Breast epithelium (tissue), 4 donors: ENCODE data around the gene FSIP1. TPM values are rescaled to one million over a fixed set of nuclear protein-coding genes. Genes with fewer than 3 reads are reported as not detected.

Experiments
- DNase-seq, 2 donors: peaks; one replicate each; pipeline ENCODE4 v3.0.0-alpha.2; 2019; ENCODE audit warnings: low spot score in 2 of 2
- H3K27ac ChIP-seq, 2 donors: fragments of 200-600 bp; sonication (generic) in 1 of 2; one replicate each; pipeline ENCODE4 v1.5.1; 2016 to 2019; ENCODE audit warnings: mild to moderate bottlenecking in 1 of 2
- H3K27me3 ChIP-seq, 2 donors: fragments of 200-600 bp; sonication (generic) in 1 of 2; one replicate each; pipeline versions ENCODE4 v1.5.1 to v1.6.0; 2017 to 2019; ENCODE audit warnings: control low read depth in 1 of 2, mild to moderate bottlenecking in 1 of 2
- H3K36me3 ChIP-seq: fragments of 200-600 bp; one replicate; pipeline ENCODE4 v1.5.1; 2019
- H3K4me1 ChIP-seq, 2 donors: fragments of 200-600 bp; sonication (generic); one replicate each; pipeline ENCODE4 v1.5.1; 2016 to 2019; ENCODE audit warnings: control low read depth in 1 of 2
- H3K4me3 ChIP-seq, 3 donors: fragments of 200-600 bp; sonication (generic); 1 replicate in 2 of 3; 2 replicates in 1 of 3; pipeline ENCODE4 v1.5.1; 2016 to 2019; ENCODE audit warnings: mild to moderate bottlenecking in 3 of 3, moderate library complexity in 2 of 3
- H3K9me3 ChIP-seq, 2 donors: fragments of 200-600 bp; sonication (generic) in 1 of 2; one replicate each; pipeline ENCODE4 v1.5.1; 2016 to 2019; ENCODE audit warnings: control low read depth in 1 of 2
- CTCF ChIP-seq, 3 donors: fragments of 450-650 bp; IDR thresholded peaks; one replicate each; pipeline ENCODE4 v1.5.1; 2016 to 2017; ENCODE audit warnings: antibody characterized with exemption in 3 of 3, mild to moderate bottlenecking in 3 of 3, moderate library complexity in 3 of 3
- POLR2A ChIP-seq: fragments of 450-650 bp; IDR thresholded peaks from one replicate; pipeline ENCODE4 v1.6.1; 2016; ENCODE audit warnings: antibody characterized with exemption, mild to moderate bottlenecking, moderate library complexity
- POLR2AphosphoS5 ChIP-seq, 3 donors: sonication (generic); formaldehyde crosslinking; IDR thresholded peaks; one replicate each; pipeline ENCODE4 v1.6.1; 2017; ENCODE audit warnings: antibody characterized with exemption in 3 of 3
- intact Hi-C: fragments of 100-400 bp; cut with DNase I; formaldehyde crosslinking; loops from one replicate; pipeline ENCODE4 v1.15.1; 2023; ENCODE audit warnings: low total_unique reads
- total RNA-seq, 3 donors: library from RNA; depleted of rRNA; stranded (reverse); fragments of >200 nt; gene quantifications; one replicate each; pipeline ENCODE4 v1.1.0, GENCODE V29; 2016

FSIP1 gene
- total RNA-seq, 3 donors from 2014 or later = 0.32 to 23.3 (median 16.2) TPM

- Histone ChIP-seq H3K27ac (peak overlapping the region; percentile 96), H3K9me3 (no peaks in the 10 kb centered on the region), H3K4me3 (peak overlapping the region; percentile 55 to 88 (median 71)), H3K27me3 (no peaks in the 10 kb centered on the region), H3K36me3 (no peaks in the 10 kb centered on the region), H3K4me1 (peaks cover 0 to 3% of the 10 kb centered on the region in 2 donors)
- peak; percentile 66 to 86 for DNase-seq
- TF ChIP-seq POLR2AphosphoS5 (IDR thresholded peaks at IDR 0.05) (peak in 2 of 3 donors; percentile 71 to 82), POLR2A (no peak)
- intact Hi-C loops = loop anchor here (5.0 kb wide), 1 partner anchor 407 kb away; no protein-coding TSS in a partner anchor
Observed at GRCh38 chr15:39579487-39580116, 203.0 kb downstream of the FSIP1 start.

- Histone ChIP-seq H3K27ac (peak overlapping the region; percentile 96), H3K4me1 (peaks cover 0 to 3% of the 10 kb centered on the region in 2 donors), H3K36me3 (no peaks in the 10 kb centered on the region), H3K4me3 (peak overlapping the region; percentile 55 to 88 (median 71)), H3K9me3 (no peaks in the 10 kb centered on the region), H3K27me3 (no peaks in the 10 kb centered on the region)
- intact Hi-C loops = no loop called here
- no peak for DNase-seq
- peak in 1 of 3 donors; percentile 18 for TF ChIP-seq CTCF (IDR thresholded peaks at IDR 0.05)
- TF ChIP-seq POLR2AphosphoS5 (IDR thresholded peaks at IDR 0.05) = no peak
- no peak for TF ChIP-seq POLR2A
Observed at GRCh38 chr15:39578851-39579486, 203.7 kb downstream of the FSIP1 start.

- intact Hi-C loops = no loop called here
- no peaks in the 10 kb centered on the region for H3K36me3 ChIP-seq
- DNase-seq = no peak
- H3K27me3 ChIP-seq = no peaks in the 10 kb centered on the region
- no peak overlapping the region for H3K27ac ChIP-seq
- H3K4me3 ChIP-seq = no peak overlapping the region
- no peaks in the 10 kb centered on the region for H3K4me1 ChIP-seq
- no peaks in the 10 kb centered on the region for H3K9me3 ChIP-seq
- TF ChIP-seq POLR2AphosphoS5 (IDR thresholded peaks at IDR 0.05) (no peak), POLR2A (no peak), CTCF (IDR thresholded peaks at IDR 0.05) (no peak)
Observed at GRCh38 chr15:39575180-39575579, 207.5 kb downstream of the FSIP1 start.

- Histone ChIP-seq H3K9me3 (no peaks in the 10 kb centered on the region), H3K27me3 (no peaks in the 10 kb centered on the region), H3K4me1 (no peaks in the 10 kb centered on the region), H3K4me3 (no peak overlapping the region), H3K27ac (no peak overlapping the region), H3K36me3 (no peaks in the 10 kb centered on the region)
- no peak for DNase-seq
- intact Hi-C loops = no loop called here
- TF ChIP-seq CTCF (IDR thresholded peaks at IDR 0.05) (no peak), POLR2A (no peak), POLR2AphosphoS5 (IDR thresholded peaks at IDR 0.05) (no peak)
Observed at GRCh38 chr15:39574427-39574826, 208.2 kb downstream of the FSIP1 start.

- Histone ChIP-seq H3K4me3 (no peak overlapping the region), H3K36me3 (no peaks in the 10 kb centered on the region), H3K27me3 (no peaks in the 10 kb centered on the region), H3K4me1 (no peaks in the 10 kb centered on the region), H3K27ac (no peak overlapping the region), H3K9me3 (no peaks in the 10 kb centered on the region)
- intact Hi-C loops = no loop called here
- no peak for TF ChIP-seq CTCF (IDR thresholded peaks at IDR 0.05)
- TF ChIP-seq POLR2AphosphoS5 (IDR thresholded peaks at IDR 0.05) = no peak
- no peak for TF ChIP-seq POLR2A
- no peak for DNase-seq
Observed at GRCh38 chr15:39573844-39574243, 208.8 kb downstream of the FSIP1 start.
